Measurements from ENCODE around the gene PRSS57.
"Not testable (repeated sequence)": the region's sequence is repeated elsewhere in the genome, so short reads cannot be mapped to it uniquely, and the experiment has no call there.

Gene PRSS57

DNA sequence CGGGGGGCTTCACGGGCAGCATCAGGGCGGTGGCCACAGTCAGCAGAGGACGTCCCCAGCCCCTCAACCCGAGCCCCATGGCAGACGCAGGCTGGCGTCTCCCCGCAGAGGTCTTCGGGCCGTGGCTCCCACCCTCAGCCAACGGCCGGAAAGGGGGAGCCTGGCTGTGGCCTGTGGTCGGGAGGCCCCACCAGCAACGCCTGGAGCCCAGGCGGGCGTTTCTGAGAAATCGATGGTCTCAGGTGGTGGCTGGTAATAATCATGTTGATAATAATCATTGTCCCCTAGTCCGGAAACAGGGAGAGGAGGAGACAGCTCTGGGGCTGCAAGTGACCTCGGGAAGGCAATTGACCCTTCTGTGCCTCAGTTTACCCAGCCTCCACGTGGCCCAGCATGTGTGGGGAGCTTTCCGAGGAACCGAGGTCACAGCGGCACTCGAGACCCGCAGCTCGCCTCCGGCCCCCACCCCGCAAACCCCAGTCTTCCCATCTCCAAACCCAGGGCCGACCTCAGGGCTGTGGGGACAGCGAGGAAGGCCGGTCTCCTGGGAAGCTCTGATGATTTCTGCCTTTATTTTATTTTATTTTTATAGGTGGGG lies at the start of gene PRSS57:
PRSS57 (minus strand) TSS at position 101 of the 598 bp plus-strand sequence; CDS start at position 79, 22 bp downstream.
- H3K27me3 ChIP-seq (ENCODE audit: control insufficient read depth, insufficient read depth, low read length) = no peaks in the 10 kb centered on the region
- no peak within 1 kb of the TSS for H3K4me3 ChIP-seq (ENCODE audit: low read depth, low read length)
- no peaks in the 10 kb centered on the region for H3K36me3 ChIP-seq (ENCODE audit: control insufficient read depth, insufficient read depth, low read length)
- H3K27ac ChIP-seq (ENCODE audit: low read depth, low read length) = no peak within 1 kb of the TSS
- no peak within 1 kb of the TSS for H3K9ac ChIP-seq (ENCODE audit: low read depth, low read length)
- no peaks in the 10 kb centered on the region for H3K4me1 ChIP-seq (ENCODE audit: control insufficient read depth, insufficient read depth, low read length)
- H3K9me3 ChIP-seq (ENCODE audit: control insufficient read depth, insufficient read depth, low read length) = no peaks in the 10 kb centered on the region

DNA sequence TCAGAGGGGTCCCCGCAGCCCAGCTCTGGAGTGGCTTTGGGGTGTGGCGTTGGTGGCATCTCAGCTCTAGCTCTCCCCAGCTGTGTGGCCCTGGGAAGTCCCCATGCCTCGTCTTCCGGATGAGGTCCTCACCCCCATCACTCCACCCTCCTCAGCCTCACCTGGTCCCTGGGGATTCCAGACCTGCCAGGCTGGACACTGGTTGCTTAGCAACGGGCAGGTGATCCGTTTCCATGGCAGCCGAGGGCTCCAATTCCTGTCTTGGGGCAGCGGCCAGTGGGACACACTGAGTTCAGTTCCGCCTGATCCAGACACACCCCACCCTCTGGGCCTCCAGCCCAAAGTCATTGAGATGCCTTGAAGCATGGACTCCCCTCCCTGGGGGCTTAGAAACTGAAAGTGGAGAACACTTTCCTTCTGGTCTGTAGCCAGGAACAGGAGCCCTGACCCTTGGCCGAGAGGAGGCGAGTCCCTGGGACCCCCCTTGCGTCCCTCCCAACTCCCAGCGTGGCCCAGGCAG lies 48.0 kb upstream of the PRSS57 start:
- H3K27me3 ChIP-seq (ENCODE audit: control insufficient read depth, insufficient read depth, low read length) = no peaks in the 10 kb centered on the region
- no peaks in the 10 kb centered on the region for H3K36me3 ChIP-seq (ENCODE audit: control insufficient read depth, insufficient read depth, low read length)
- no peak overlapping the region for H3K27ac ChIP-seq (ENCODE audit: low read depth, low read length)
- no peak overlapping the region for H3K9ac ChIP-seq (ENCODE audit: low read depth, low read length)
- H3K4me1 ChIP-seq (ENCODE audit: control insufficient read depth, insufficient read depth, low read length) = no peaks in the 10 kb centered on the region
- H3K9me3 ChIP-seq (ENCODE audit: control insufficient read depth, insufficient read depth, low read length) = no peaks in the 10 kb centered on the region
- no peak overlapping the region for H3K4me3 ChIP-seq (ENCODE audit: low read depth, low read length)

DNA sequence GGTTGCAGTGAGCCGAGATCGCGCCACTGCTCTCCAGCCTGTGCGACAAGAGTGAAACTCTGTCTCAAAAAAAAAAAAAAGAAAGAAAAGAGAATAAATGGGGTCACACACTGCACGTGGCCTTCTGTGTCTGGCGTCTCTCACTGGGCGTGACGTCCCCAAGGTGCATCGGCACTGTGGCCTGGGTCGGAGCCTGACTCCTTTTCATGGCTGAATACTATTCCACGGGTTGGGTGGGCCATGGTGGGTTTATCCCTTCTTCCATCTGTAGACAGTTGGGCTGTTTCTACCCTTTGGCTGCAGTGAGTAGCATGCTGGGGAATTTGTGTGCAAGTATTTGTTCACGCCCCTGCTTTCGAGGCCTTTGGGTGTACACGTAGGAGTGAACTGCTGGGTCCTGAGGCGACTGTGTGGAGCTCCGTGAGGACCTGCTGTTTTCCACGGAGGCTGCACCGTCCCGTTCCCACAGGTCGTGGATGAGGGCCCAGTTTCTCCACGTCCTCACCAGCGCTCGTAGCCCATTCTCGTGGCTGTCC lies 47.4 kb upstream of the PRSS57 start:
- Histone ChIP-seq H3K9me3 (ENCODE audit: control insufficient read depth, insufficient read depth, low read length) (no peaks in the 10 kb centered on the region), H3K4me1 (ENCODE audit: control insufficient read depth, insufficient read depth, low read length) (no peaks in the 10 kb centered on the region), H3K36me3 (ENCODE audit: control insufficient read depth, insufficient read depth, low read length) (no peaks in the 10 kb centered on the region), H3K27me3 (ENCODE audit: control insufficient read depth, insufficient read depth, low read length) (no peaks in the 10 kb centered on the region), H3K9ac (ENCODE audit: low read depth, low read length) (no peak overlapping the region), H3K4me3 (ENCODE audit: low read depth, low read length) (no peak overlapping the region), H3K27ac (ENCODE audit: low read depth, low read length) (no peak overlapping the region)

DNA sequence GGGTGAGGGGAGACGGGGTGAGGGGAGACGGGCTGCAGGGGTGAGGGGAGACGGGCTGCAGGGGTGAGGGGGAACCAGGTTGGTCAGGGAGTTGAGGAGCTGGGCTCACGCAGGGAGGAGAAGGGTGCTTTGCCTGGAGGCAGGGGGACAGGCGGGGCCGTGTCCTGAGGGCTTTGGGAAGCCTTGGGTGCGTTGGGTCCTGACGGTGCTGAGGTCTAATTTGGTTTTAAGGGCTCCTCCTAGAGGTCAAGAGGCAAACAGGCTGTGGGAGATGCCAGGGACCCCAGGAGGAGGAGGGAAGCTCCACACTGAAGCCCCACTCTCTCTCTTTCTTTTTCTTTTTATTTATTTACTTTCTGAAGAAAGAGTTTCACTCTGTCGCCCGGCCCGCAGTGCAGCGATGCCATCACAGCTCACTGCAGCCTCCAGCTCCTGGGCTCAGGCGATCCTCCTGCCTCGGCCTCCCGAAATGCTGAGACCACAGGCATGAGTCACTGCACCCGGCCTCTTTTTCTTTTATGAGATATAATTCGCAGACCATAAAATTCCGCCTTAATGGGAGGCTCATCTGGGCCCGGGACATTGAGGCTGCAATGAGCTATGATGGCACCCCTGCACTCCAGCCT lies 46.4 kb upstream of the PRSS57 start:
- no peak overlapping the region for H3K27ac ChIP-seq (ENCODE audit: low read depth, low read length)
- H3K9ac ChIP-seq (ENCODE audit: low read depth, low read length) = no peak overlapping the region
- no peaks in the 10 kb centered on the region for H3K27me3 ChIP-seq (ENCODE audit: control insufficient read depth, insufficient read depth, low read length)
- no peaks in the 10 kb centered on the region for H3K36me3 ChIP-seq (ENCODE audit: control insufficient read depth, insufficient read depth, low read length)
- H3K4me3 ChIP-seq (ENCODE audit: low read depth, low read length) = no peak overlapping the region
- H3K4me1 ChIP-seq (ENCODE audit: control insufficient read depth, insufficient read depth, low read length) = no peaks in the 10 kb centered on the region
- no peaks in the 10 kb centered on the region for H3K9me3 ChIP-seq (ENCODE audit: control insufficient read depth, insufficient read depth, low read length)

DNA sequence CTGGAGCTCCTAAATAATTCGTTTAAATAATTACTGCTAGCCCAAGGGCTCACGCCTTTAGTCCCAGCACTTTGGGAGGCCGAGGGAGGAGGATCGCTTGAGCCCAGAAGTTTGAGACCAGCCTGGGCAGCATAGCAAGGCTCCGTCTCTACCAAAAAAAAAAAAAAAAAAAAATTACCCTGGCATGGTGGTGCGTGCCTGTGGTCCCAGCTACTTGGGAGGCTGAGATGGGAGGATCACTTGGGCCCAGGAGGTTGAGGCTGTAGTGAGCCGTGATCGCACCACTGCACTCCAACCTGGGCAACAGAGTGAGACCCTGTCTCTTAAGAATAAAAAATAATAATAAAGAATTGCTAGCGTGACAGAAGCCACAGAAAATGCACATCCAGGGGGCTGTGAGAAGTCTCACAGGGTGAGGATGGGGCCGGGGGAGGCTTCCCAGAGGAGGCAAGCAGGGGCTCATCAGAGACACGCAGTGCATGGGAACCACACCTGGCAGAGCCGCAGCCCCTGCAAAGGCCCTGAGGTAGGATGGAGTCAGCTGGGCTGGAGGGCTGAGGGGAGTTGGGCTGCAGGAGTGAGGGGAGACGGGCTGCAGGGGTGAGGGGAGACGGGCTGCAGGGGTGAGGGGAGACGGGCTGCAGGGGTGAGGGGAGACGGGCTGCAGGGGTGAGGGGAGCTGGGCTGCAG lies 45.7 kb upstream of the PRSS57 start:
- not testable (repeated sequence) for H3K27ac ChIP-seq (ENCODE audit: low read depth, low read length); H3K4me1 ChIP-seq (ENCODE audit: control insufficient read depth, insufficient read depth, low read length); H3K4me3 ChIP-seq (ENCODE audit: low read depth, low read length); H3K9ac ChIP-seq (ENCODE audit: low read depth, low read length); H3K36me3 ChIP-seq (ENCODE audit: control insufficient read depth, insufficient read depth, low read length); H3K27me3 ChIP-seq (ENCODE audit: control insufficient read depth, insufficient read depth, low read length); H3K9me3 ChIP-seq (ENCODE audit: control insufficient read depth, insufficient read depth, low read length)

DNA sequence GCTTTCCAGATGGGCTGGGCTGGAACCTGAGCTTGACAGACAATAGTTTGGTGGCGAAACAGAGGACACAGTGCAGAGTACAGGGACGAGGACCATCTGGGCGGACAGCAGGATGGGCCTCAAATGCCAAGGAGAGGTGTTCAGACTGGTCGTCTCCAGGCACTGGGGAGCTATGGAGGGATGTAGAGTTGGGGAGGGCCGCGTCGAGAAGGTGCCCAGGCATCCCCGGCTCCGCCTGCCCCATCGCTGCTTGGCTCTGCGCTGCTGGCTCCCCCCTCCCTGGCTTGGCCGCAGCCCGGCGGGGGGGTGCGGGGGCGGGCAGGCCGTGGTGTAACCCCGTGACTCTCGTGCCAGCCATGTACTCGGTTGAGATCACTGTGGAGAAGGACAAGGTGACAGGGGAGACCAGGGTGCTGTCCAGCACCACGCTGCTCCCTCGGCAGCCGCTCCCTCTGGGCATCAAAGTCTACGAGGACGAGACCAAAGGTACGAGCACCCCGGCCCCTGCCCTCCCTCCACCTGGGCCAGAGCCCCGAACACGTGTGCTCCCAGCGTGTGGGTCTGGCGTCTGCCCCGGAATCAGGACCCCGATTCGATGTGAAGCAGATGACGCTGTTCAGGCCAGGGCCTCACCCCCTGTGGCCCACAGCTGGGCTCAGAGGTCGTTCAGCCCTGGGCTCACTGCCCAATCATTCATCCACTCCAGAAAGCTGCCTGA lies 44.9 kb upstream of the PRSS57 start:
- H3K36me3 ChIP-seq (ENCODE audit: control insufficient read depth, insufficient read depth, low read length) = no peaks in the 10 kb centered on the region
- H3K9ac ChIP-seq (ENCODE audit: low read depth, low read length) = no peak overlapping the region
- no peak overlapping the region for H3K27ac ChIP-seq (ENCODE audit: low read depth, low read length)
- no peak overlapping the region for H3K4me3 ChIP-seq (ENCODE audit: low read depth, low read length)
- H3K27me3 ChIP-seq (ENCODE audit: control insufficient read depth, insufficient read depth, low read length) = no peaks in the 10 kb centered on the region
- H3K4me1 ChIP-seq (ENCODE audit: control insufficient read depth, insufficient read depth, low read length) = no peaks in the 10 kb centered on the region
- no peaks in the 10 kb centered on the region for H3K9me3 ChIP-seq (ENCODE audit: control insufficient read depth, insufficient read depth, low read length)

DNA sequence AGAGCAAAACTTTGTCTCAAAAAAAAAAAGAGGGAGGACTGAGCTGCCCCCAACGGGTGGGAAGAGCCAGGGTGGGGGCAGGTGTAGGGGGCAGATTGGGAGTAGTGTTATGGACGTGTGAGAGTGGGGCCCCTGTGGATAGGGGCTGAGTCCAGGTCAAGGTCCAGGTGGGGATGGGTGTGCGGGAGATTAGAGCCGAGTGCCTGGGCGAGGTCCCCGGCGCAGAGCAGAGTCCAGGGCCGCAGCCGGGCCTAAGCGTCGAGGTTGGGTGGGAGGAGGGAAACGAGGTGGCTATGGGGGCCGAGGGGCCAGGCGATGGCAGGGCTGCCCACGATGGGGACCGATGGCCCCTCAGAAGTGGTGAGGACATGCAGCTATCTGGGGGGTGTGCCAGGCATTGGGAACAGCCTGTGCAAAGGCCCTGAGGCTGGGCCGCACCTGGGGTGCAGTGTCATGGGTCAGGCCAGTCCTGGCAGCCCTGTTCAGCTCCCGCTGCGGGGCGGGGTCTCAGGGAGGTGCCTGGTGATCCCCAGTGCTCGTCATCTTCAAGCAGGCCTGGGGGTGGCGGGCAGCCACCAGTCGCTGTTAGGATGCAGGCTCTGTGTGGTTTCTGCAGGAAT lies 43.4 kb upstream of the PRSS57 start:
- H3K27me3 ChIP-seq (ENCODE audit: control insufficient read depth, insufficient read depth, low read length) = no peaks in the 10 kb centered on the region

DNA sequence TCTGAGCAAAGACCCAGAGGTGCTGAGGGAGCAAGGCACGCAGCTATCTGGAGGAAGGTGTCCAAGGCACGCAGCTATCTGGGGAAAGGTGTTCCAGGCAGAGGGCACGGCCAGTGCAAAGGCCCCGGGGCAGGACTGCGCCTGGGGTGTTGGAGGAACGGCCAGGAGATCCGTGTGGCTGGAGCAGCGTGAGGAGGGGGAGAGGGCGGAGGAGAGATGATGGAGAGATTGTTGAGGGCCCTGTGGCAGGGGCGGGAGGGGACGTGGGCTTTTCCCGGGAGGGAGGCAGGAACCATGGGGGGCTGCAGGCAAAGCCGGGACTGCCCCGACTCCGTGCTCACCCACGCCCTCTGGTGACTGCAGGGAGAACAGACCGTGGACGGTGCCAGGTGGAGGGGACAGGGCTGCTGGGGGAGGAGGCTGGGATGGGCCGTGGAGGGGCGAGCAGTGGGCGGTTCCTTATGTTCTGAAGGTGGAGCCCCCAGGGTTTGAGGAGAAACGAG lies 42.4 kb upstream of the PRSS57 start:
- no peaks in the 10 kb centered on the region for H3K9me3 ChIP-seq (ENCODE audit: control insufficient read depth, insufficient read depth, low read length)
- no peaks in the 10 kb centered on the region for H3K4me1 ChIP-seq (ENCODE audit: control insufficient read depth, insufficient read depth, low read length)
- H3K27me3 ChIP-seq (ENCODE audit: control insufficient read depth, insufficient read depth, low read length) = no peaks in the 10 kb centered on the region
- no peaks in the 10 kb centered on the region for H3K36me3 ChIP-seq (ENCODE audit: control insufficient read depth, insufficient read depth, low read length)
- no peak overlapping the region for H3K4me3 ChIP-seq (ENCODE audit: low read depth, low read length)
- no peak overlapping the region for H3K27ac ChIP-seq (ENCODE audit: low read depth, low read length)
- no peak overlapping the region for H3K9ac ChIP-seq (ENCODE audit: low read depth, low read length)

More for the DNA sequence above, 43.4 kb upstream of the PRSS57 start:
- H3K9ac ChIP-seq (ENCODE audit: low read depth, low read length) = no peak overlapping the region
- H3K4me1 ChIP-seq (ENCODE audit: control insufficient read depth, insufficient read depth, low read length) = no peaks in the 10 kb centered on the region
- H3K4me3 ChIP-seq (ENCODE audit: low read depth, low read length) = no peak overlapping the region
- H3K9me3 ChIP-seq (ENCODE audit: control insufficient read depth, insufficient read depth, low read length) = no peaks in the 10 kb centered on the region
- H3K36me3 ChIP-seq (ENCODE audit: control insufficient read depth, insufficient read depth, low read length) = no peaks in the 10 kb centered on the region
- no peak overlapping the region for H3K27ac ChIP-seq (ENCODE audit: low read depth, low read length)

DNA sequence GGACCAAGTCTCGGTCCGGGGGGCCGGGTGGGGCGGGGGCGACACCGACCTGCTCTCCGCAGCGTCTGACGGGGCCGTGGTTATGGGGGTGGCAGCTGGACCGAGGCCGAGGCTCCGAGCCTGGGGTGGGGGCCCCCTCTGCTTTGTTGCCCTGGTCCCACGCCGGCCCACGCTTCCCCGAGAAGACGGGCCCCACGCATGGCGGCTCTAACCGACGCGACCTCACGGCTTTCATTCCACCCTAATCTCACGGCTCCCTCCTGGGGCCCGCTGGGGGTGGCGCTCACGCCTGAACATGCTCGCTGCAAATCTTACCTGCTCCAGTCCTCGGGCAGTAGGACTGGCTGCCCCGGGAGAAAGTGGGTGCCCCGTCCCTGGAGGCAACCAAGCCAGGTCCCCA lies 40.9 kb upstream of the PRSS57 start:
- no peaks in the 10 kb centered on the region for H3K9me3 ChIP-seq (ENCODE audit: control insufficient read depth, insufficient read depth, low read length)
- no peak overlapping the region for H3K9ac ChIP-seq (ENCODE audit: low read depth, low read length)
- no peak overlapping the region for H3K4me3 ChIP-seq (ENCODE audit: low read depth, low read length)
- no peaks in the 10 kb centered on the region for H3K36me3 ChIP-seq (ENCODE audit: control insufficient read depth, insufficient read depth, low read length)
- H3K27ac ChIP-seq (ENCODE audit: low read depth, low read length) = no peak overlapping the region
- no peaks in the 10 kb centered on the region for H3K4me1 ChIP-seq (ENCODE audit: control insufficient read depth, insufficient read depth, low read length)
- no peaks in the 10 kb centered on the region for H3K27me3 ChIP-seq (ENCODE audit: control insufficient read depth, insufficient read depth, low read length)

DNA sequence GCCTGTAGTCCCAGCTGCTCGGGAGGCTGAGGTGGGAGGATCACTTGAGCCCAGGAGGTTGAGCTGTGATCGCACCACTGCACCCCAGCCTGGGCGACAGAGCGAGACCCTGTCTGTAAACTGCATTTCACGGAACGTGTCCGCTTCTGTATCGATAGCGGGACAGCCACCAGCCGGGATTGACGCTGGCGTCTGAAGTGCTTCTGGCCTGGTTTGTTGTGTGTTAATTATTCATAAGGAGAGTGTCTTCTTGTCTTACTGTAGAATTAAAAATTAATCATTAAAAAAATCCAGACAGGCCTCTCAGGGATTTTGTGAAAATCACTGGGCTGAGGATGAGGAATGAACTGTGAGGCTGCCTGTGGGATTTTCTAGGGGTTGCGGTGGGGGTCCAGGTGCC lies 39.5 kb upstream of the PRSS57 start:
- Histone ChIP-seq H3K36me3 (ENCODE audit: control insufficient read depth, insufficient read depth, low read length) (no peaks in the 10 kb centered on the region), H3K4me3 (ENCODE audit: low read depth, low read length) (no peak overlapping the region), H3K9ac (ENCODE audit: low read depth, low read length) (no peak overlapping the region), H3K27me3 (ENCODE audit: control insufficient read depth, insufficient read depth, low read length) (no peaks in the 10 kb centered on the region), H3K27ac (ENCODE audit: low read depth, low read length) (no peak overlapping the region), H3K4me1 (ENCODE audit: control insufficient read depth, insufficient read depth, low read length) (no peaks in the 10 kb centered on the region), H3K9me3 (ENCODE audit: control insufficient read depth, insufficient read depth, low read length) (no peaks in the 10 kb centered on the region)

All from HUES48 (cell line).